Testis (tissue), 3 donors: ENCODE data around the gene NHERF1. TPM values are rescaled to one million over a fixed set of nuclear protein-coding genes. Genes with fewer than 3 reads are reported as not detected.

Experiments
- DNase-seq: peaks from one replicate; pipeline ENCODE4 v3.0.0-alpha.2; 2019
- H3K27ac ChIP-seq, 2 donors: fragments of 200-600 bp; sonication (generic); one replicate each; pipeline ENCODE4 v1.5.1; 2019
- H3K27me3 ChIP-seq: fragments of 200-600 bp; sonication (generic); one replicate; pipeline ENCODE4 v1.5.1; 2019
- H3K36me3 ChIP-seq: fragments of 200-600 bp; sonication (generic); one replicate; pipeline ENCODE4 v1.5.1; 2017; ENCODE audit warnings: low read depth; ENCODE audit errors: missing control alignments
- H3K4me1 ChIP-seq: fragments of 200-600 bp; sonication (generic); one replicate; pipeline ENCODE4 v1.5.1; 2019
- H3K4me3 ChIP-seq, 2 donors: fragments of 200-600 bp; sonication (generic); one replicate each; pipeline ENCODE4 v1.5.1; 2017 to 2019
- H3K9me3 ChIP-seq: fragments of 200-600 bp; sonication (generic); one replicate; pipeline ENCODE4 v1.5.1; 2017
- POLR2A ChIP-seq: fragments of 450-650 bp; IDR thresholded peaks from one replicate; pipeline ENCODE4 v1.6.1; 2017; ENCODE audit warnings: antibody characterized with exemption, mild to moderate bottlenecking, moderate library complexity
- WGBS, 2 donors: methylation state at CpG; one replicate each; pipeline ENCODE4 v1.1.5; 2018; 5-methylcytosine and 5-hydroxymethylcytosine counted together
- intact Hi-C: fragments of 100-400 bp; cut with DNase I; formaldehyde crosslinking; loops from one replicate; pipeline ENCODE4 v1.15.1; 2023; ENCODE audit warnings: low total_unique reads
- polyA plus RNA-seq: library from polyadenylated mRNA; stranded (reverse); fragments of 350-450 nt; fragmentation: Illumina TruSeq; extraction: RNeasy Lipid Tissue Mini Kit (QIAGEN cat#74804); gene quantifications from one replicate; pipeline ENCODE4 v1.2.3, GENCODE V29; 2014; ENCODE audit warnings: low read depth, low replicate concordance; ENCODE audit not compliant: insufficient read depth
- total RNA-seq, 2 donors: library from RNA; depleted of rRNA; stranded (reverse); fragments of >200 nt; gene quantifications; one replicate each; pipeline ENCODE4 v1.2.3, GENCODE V29; 2016
- TF ChIP-seq, protein P1 (sequence below), 3 experiments: fragments of 450-650 bp in 2 of 3; fragments of 200-600 bp in 1 of 3; sonication (generic) in 1 of 3; IDR thresholded peaks; one replicate each; pipeline ENCODE4 v1.5.1; 2016 to 2019; ENCODE audit warnings: antibody characterized with exemption in 3 of 3, mild to moderate bottlenecking in 2 of 3, moderate library complexity in 1 of 3

The NHERF1 gene
- total and polyA plus RNA-seq, 3 donors from 2014 or later = 26.9 to 69.2 (median 28.6) TPM

DNA sequence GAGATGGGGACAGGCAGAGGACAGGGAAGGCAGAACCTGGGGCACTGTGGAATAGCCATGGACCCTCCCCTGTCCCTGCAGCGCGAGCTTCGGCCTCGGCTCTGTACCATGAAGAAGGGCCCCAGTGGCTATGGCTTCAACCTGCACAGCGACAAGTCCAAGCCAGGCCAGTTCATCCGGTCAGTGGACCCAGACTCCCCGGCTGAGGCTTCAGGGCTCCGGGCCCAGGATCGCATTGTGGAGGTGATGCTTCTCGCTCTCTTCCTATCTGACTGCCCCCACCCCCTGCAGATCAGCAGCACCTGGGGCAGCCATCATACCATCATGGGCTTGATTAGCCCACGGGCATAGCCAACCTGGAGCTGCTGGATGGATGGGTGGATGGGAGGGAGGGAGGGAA is 13.5 kb downstream of the NHERF1 start:
- H3K27me3 ChIP-seq = no peaks in the 10 kb centered on the region
- H3K4me1 ChIP-seq = peaks cover 56% of the 10 kb centered on the region
- no peak overlapping the region for H3K4me3 ChIP-seq
- TF ChIP-seq POLR2A = no peak
- TF ChIP-seq, protein P1, sequence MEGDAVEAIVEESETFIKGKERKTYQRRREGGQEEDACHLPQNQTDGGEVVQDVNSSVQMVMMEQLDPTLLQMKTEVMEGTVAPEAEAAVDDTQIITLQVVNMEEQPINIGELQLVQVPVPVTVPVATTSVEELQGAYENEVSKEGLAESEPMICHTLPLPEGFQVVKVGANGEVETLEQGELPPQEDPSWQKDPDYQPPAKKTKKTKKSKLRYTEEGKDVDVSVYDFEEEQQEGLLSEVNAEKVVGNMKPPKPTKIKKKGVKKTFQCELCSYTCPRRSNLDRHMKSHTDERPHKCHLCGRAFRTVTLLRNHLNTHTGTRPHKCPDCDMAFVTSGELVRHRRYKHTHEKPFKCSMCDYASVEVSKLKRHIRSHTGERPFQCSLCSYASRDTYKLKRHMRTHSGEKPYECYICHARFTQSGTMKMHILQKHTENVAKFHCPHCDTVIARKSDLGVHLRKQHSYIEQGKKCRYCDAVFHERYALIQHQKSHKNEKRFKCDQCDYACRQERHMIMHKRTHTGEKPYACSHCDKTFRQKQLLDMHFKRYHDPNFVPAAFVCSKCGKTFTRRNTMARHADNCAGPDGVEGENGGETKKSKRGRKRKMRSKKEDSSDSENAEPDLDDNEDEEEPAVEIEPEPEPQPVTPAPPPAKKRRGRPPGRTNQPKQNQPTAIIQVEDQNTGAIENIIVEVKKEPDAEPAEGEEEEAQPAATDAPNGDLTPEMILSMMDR (IDR thresholded peaks at IDR 0.05) = no peak
- no peaks in the 10 kb centered on the region for H3K9me3 ChIP-seq
- intact Hi-C loops = loop anchor here (5.0 kb wide), 1 partner anchor 50 kb away; the partner anchor contains the start of gene CD300LF
- peak overlapping the region; percentile 24 to 45 for H3K27ac ChIP-seq
- no peaks in the 10 kb centered on the region for H3K36me3 ChIP-seq
- DNase-seq = no peak
- WGBS, 2 donors = 85 to 99% methylated on average over 9 to 11 of the region's 11 CpGs

DNA sequence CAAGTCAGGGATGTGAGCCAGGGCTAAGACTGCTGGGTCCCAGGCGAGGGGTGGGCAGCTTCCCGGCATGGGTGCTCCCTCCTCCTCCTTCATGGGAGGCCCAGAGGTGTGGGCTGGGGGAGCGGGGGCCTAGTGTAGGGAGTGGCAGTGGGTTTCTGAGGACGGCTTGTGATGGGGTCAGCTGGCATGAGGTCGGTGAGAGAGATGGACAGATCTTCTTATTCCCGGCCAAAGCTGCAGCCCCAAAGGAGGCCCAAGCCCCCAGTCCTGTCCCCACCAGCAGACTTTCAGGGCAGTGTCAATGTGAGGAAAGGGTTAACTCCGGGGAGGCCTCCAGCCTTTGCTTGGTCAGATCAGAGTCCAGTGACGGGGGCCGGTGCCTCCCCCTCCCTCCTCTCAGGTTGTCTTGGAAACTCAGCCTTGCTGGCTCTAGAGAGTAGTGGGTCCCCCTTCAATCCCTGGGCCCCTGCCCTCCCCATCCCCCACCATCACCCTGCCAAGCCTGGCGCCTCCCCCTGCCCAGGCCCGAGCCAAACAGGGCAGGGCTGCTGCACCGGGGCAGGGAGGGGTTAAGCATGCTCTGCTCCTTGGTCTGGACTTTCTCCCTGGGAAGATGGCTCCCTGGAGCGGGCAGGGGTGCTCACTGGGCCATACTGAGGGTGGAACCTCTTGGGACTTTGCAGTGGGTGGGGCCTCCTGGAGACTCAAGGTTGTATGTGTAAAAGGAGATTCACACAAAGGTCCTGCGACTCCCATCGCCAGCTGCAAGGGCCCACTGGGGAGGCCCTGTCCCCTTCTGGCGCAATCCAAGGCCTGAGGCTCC is 15.3 kb downstream of the NHERF1 start:
- no peaks in the 10 kb centered on the region for H3K27me3 ChIP-seq
- peak overlapping the region; percentile 43 to 45 for H3K27ac ChIP-seq
- DNase-seq = no peak
- no peak overlapping the region for H3K4me3 ChIP-seq
- intact Hi-C loops = loop anchor here (5.0 kb wide), 1 partner anchor 51 kb away; the partner anchor contains the start of gene CD300LF
- TF ChIP-seq, protein P1 (IDR thresholded peaks at IDR 0.05) = no peak
- TF ChIP-seq POLR2A = no peak
- H3K36me3 ChIP-seq = no peaks in the 10 kb centered on the region
- H3K9me3 ChIP-seq = no peaks in the 10 kb centered on the region
- peaks cover 44% of the 10 kb centered on the region for H3K4me1 ChIP-seq
- WGBS, 2 donors = 51 to 65% methylated on average over 12 to 16 of the region's 16 CpGs

DNA sequence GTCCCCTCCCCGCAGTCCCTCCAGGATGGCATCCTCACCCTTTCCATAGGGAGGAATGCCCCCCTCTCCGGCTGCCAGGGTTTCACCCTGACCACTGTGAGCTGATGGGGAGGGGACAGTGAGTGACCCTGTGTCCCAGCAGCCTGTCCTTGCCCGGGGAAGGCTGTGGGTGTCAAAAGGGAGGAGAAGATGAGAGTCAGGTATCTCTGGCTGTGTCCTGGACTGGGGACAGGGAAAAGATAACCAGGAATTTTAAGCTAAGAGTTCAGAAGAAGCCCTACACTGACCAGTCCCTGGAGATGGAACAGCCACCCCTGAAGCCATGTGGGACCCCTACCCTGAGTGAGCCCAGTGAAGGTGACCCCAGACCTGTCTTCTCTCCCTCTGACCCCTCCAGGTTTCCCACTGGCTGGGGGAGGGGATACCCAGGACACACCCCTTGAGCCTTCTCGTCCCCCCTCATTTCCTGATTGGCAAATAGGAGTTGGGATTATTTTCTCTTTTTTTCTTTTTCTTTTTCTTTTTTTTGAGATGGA is 16.4 kb downstream of the NHERF1 start:
- 61 to 82% methylated on average over 2 to 4 of the region's 4 CpGs for WGBS, 2 donors

DNA sequence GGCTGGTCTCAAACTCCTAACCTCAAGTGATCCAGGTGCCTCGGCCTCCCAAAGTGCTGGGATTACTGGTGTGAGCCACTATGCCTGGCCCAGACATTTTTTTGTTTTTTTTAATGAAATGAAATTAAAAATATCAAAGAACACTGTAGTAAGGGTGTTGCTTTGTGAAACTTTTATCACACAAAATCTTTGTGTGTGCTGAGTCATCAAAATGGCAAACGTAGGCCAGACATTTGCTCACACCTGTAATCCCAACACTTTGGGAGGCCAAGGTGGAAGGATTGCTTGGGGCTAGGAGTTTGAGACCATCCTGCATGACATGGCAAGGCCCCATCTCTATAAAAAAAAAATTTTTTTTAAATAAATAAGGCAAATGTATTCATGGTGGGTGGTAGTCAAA is 18.0 kb downstream of the NHERF1 start:
- no peak for TF ChIP-seq POLR2A
- TF ChIP-seq, protein P1 (IDR thresholded peaks at IDR 0.05) = no peak
- intact Hi-C loops = no loop called here
- DNase-seq = no peak
- Histone ChIP-seq H3K36me3 (no peaks in the 10 kb centered on the region), H3K4me3 (no peak overlapping the region), H3K27me3 (no peaks in the 10 kb centered on the region), H3K9me3 (no peaks in the 10 kb centered on the region), H3K4me1 (peaks cover 19% of the 10 kb centered on the region), H3K27ac (no peak overlapping the region)
- 91 to 95% methylated on average over 2 of the region's 2 CpGs for WGBS, 2 donors

More for the DNA sequence above, 16.4 kb downstream of the NHERF1 start:
- no peaks in the 10 kb centered on the region for H3K27me3 ChIP-seq
- no peak overlapping the region for H3K4me3 ChIP-seq
- H3K9me3 ChIP-seq = no peaks in the 10 kb centered on the region
- H3K36me3 ChIP-seq = no peaks in the 10 kb centered on the region
- peaks cover 35% of the 10 kb centered on the region for H3K4me1 ChIP-seq
- H3K27ac ChIP-seq = no peak overlapping the region
- TF ChIP-seq, protein P1 (IDR thresholded peaks at IDR 0.05) = no peak
- no peak for TF ChIP-seq POLR2A
- intact Hi-C loops = loop anchor here (5.0 kb wide), 1 partner anchor 53 kb away; the partner anchor contains the start of gene CD300LF
- no peak for DNase-seq
